Measurements from ENCODE around the gene CRX. TPM values are rescaled to one million over a fixed set of nuclear protein-coding genes. Genes with fewer than 3 reads are reported as not detected.

CRX gene
- total and polyA plus RNA-seq, 4 donors: 0.04 TPM; not detected in 3

DNA sequence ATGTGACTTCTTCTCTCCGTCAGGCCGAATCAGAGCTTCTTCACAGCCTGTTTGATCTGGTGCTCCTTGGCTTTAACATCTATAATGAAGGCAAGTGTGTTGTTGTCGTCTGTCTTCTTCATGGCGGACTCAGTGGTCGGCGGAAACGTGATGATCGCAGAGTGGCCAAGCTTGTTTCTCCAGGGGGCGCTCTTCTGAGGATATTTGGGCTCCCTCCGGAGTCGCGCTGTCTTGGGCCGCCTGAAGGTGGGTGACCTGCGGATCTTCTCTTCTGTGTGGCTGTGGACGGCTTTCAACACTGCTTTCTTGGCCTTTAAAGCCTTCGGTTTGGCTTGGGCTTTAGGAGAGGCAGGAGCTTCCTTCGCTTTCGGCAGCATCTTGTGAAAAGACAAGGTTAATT lies 27.2 kb upstream of the CRX start (continued):
- TF ChIP-seq, protein P1, sequence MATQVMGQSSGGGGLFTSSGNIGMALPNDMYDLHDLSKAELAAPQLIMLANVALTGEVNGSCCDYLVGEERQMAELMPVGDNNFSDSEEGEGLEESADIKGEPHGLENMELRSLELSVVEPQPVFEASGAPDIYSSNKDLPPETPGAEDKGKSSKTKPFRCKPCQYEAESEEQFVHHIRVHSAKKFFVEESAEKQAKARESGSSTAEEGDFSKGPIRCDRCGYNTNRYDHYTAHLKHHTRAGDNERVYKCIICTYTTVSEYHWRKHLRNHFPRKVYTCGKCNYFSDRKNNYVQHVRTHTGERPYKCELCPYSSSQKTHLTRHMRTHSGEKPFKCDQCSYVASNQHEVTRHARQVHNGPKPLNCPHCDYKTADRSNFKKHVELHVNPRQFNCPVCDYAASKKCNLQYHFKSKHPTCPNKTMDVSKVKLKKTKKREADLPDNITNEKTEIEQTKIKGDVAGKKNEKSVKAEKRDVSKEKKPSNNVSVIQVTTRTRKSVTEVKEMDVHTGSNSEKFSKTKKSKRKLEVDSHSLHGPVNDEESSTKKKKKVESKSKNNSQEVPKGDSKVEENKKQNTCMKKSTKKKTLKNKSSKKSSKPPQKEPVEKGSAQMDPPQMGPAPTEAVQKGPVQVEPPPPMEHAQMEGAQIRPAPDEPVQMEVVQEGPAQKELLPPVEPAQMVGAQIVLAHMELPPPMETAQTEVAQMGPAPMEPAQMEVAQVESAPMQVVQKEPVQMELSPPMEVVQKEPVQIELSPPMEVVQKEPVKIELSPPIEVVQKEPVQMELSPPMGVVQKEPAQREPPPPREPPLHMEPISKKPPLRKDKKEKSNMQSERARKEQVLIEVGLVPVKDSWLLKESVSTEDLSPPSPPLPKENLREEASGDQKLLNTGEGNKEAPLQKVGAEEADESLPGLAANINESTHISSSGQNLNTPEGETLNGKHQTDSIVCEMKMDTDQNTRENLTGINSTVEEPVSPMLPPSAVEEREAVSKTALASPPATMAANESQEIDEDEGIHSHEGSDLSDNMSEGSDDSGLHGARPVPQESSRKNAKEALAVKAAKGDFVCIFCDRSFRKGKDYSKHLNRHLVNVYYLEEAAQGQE (IDR thresholded peaks at IDR 0.05): no peak

DNA sequence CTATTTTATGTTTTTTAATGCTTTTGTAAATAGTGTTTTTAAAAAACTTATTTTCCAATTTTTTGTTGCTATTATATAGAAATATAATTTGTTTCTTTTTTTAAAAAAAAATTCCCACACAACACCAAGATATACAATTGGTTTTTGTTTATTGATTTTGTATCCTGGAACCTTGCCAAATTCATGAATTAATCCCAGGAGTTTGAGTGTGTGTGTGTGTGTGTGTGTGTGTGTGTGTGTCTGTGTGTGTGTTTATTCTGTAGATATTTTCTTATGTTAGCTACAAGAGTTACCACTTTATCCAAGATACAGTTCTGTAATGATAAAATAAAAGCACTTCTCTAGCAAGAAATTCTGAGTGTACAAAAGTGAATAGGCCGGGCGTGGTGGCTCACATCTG lies 25.0 kb upstream of the CRX start:
- Histone ChIP-seq H3K27me3 (ENCODE audit: control insufficient read depth in 4 of 4, insufficient read depth in 4 of 4, low read length in 3 of 4) (no peaks in the 10 kb centered on the region), H3K4me3 (ENCODE audit: low read depth in 1 of 3, low read length in 3 of 3) (no peak overlapping the region), H3K9ac (ENCODE audit: low read depth in 1 of 2, low read length in 2 of 2) (no peak overlapping the region), H3K36me3 (ENCODE audit: control insufficient read depth in 4 of 4, insufficient read depth in 3 of 4, low read depth in 1 of 4, low read length in 3 of 4) (no peaks in the 10 kb centered on the region), H3K4me1 (ENCODE audit: control insufficient read depth in 4 of 4, insufficient read depth in 4 of 4, low read length in 3 of 4) (no peaks in the 10 kb centered on the region), H3K27ac (ENCODE audit: low read depth in 1 of 2, low read length in 2 of 2) (no peak overlapping the region), H3K9me3 (ENCODE audit: control insufficient read depth in 4 of 4, low read length in 3 of 4) (no peaks in the 10 kb centered on the region)
- DNase-seq (ENCODE audit: low spot score): no peak
- 94% methylated on average over 2 of the region's 2 CpGs for WGBS
- TF ChIP-seq RXRA (IDR thresholded peaks at IDR 0.05) (no peak), FOXA1 (IDR thresholded peaks at IDR 0.05) (no peak), JUND (IDR thresholded peaks at IDR 0.05) (no peak), TAF1 (conservative IDR thresholded peaks at IDR 0.05) (no peak), NR2F2 (IDR thresholded peaks at IDR 0.05) (no peak)
- TF ChIP-seq, protein P2, sequence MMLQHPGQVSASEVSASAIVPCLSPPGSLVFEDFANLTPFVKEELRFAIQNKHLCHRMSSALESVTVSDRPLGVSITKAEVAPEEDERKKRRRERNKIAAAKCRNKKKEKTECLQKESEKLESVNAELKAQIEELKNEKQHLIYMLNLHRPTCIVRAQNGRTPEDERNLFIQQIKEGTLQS (IDR thresholded peaks at IDR 0.05): no peak
- TF ChIP-seq, protein P3, sequence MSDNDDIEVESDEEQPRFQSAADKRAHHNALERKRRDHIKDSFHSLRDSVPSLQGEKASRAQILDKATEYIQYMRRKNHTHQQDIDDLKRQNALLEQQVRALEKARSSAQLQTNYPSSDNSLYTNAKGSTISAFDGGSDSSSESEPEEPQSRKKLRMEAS (IDR thresholded peaks at IDR 0.05): no peak
- TF ChIP-seq, protein P1 (IDR thresholded peaks at IDR 0.05): no peak

DNA sequence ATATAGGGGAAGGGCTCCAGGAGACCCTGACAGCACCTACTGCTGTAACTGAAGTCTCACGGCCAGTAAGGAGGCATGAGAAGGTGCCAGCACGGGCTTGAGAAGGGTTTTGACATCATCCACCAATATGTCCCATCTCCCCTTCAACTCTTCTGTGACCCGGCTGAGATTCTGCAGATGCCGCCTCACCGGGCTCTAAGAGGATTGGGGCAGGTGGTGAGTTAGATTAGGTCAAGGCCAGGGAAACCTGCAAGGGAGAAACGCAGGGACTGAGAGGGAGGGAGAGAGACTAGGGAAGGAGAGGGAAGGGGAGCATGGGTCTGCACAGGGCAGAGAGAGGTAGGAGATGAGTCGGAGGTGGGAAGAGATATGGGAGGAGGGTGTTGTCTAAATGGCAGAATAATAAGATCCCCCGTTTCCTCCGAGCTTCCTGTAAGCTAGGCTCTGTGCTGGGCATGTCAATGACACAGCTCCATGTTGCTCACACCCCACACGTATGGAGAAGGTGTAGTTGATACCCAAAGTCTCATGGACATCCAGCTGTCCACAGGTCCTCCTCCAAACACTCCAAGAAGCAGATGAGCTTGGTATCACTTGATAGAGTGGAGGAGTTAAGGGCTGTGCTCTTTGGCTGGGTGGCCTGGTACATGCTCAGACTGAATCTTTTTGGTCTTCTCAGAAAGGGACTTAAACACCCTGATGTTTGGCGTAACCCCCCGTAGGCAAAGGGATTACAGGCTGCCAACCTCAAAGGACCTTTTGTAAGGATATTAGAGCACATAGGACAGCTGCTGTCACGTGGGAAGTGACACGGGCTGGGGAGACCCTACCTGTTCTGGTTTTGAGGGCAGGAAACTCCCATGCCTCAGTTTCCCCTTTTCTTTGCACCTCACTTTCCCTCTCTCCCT lies 23.5 kb upstream of the CRX start:
- H3K36me3 ChIP-seq (ENCODE audit: control insufficient read depth in 4 of 4, insufficient read depth in 3 of 4, low read depth in 1 of 4, low read length in 3 of 4): no peaks in the 10 kb centered on the region
- no peak for DNase-seq (ENCODE audit: low spot score)
- H3K4me3 ChIP-seq (ENCODE audit: low read depth in 1 of 3, low read length in 3 of 3): no peak overlapping the region
- H3K9ac ChIP-seq (ENCODE audit: low read depth in 1 of 2, low read length in 2 of 2): no peak overlapping the region
- no peaks in the 10 kb centered on the region for H3K27me3 ChIP-seq (ENCODE audit: control insufficient read depth in 4 of 4, insufficient read depth in 4 of 4, low read length in 3 of 4)
- no peaks in the 10 kb centered on the region for H3K9me3 ChIP-seq (ENCODE audit: control insufficient read depth in 4 of 4, low read length in 3 of 4)
- 51% methylated on average over 14 of the region's 14 CpGs for WGBS
- no peak overlapping the region for H3K27ac ChIP-seq (ENCODE audit: low read depth in 1 of 2, low read length in 2 of 2)
- H3K4me1 ChIP-seq (ENCODE audit: control insufficient read depth in 4 of 4, insufficient read depth in 4 of 4, low read length in 3 of 4): no peaks in the 10 kb centered on the region
- TF ChIP-seq, protein P1 (IDR thresholded peaks at IDR 0.05): no peak
- TF ChIP-seq EGR1 (IDR thresholded peaks at IDR 0.05; ENCODE audit: low read depth in 2 of 2) (no peak), RAD21 (IDR thresholded peaks at IDR 0.05) (no peak), HNF4G (IDR thresholded peaks at IDR 0.05) (no peak)
- TF ChIP-seq, protein P4, sequence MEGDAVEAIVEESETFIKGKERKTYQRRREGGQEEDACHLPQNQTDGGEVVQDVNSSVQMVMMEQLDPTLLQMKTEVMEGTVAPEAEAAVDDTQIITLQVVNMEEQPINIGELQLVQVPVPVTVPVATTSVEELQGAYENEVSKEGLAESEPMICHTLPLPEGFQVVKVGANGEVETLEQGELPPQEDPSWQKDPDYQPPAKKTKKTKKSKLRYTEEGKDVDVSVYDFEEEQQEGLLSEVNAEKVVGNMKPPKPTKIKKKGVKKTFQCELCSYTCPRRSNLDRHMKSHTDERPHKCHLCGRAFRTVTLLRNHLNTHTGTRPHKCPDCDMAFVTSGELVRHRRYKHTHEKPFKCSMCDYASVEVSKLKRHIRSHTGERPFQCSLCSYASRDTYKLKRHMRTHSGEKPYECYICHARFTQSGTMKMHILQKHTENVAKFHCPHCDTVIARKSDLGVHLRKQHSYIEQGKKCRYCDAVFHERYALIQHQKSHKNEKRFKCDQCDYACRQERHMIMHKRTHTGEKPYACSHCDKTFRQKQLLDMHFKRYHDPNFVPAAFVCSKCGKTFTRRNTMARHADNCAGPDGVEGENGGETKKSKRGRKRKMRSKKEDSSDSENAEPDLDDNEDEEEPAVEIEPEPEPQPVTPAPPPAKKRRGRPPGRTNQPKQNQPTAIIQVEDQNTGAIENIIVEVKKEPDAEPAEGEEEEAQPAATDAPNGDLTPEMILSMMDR (IDR thresholded peaks at IDR 0.05; ENCODE audit: low read depth, low read length, missing input control): no peak
- TF ChIP-seq, protein P2 (IDR thresholded peaks at IDR 0.05): no peak
